ENCODE results near the gene TLR6.

Gene TLR6

GRCh38 chr4:38884254-38884653, 27.6 kb upstream of the TLR6 start:
- Histone ChIP-seq H3K4me1 (ENCODE audit: control insufficient read depth in 2 of 2, insufficient read depth in 1 of 2, low read depth in 1 of 2, low read length in 2 of 2) (no peaks in the 10 kb centered on the region), H3K79me1 (ENCODE audit: low read depth, low read length) (no peaks in the 10 kb centered on the region), H3K36me3 (replicated peaks in 1 of 2; ENCODE audit: control insufficient read depth in 2 of 2, insufficient read depth in 2 of 2, low read length in 2 of 2) (no peaks in the 10 kb centered on the region), H2BK12ac (ENCODE audit: low read length) (no peak overlapping the region), H3K9ac (ENCODE audit: low read depth, low read length, poor library complexity) (no peak overlapping the region), H4K8ac (ENCODE audit: low read depth, low read length) (no peak overlapping the region), H3K9me3 (replicated peaks in 1 of 2; ENCODE audit: control insufficient read depth in 2 of 2, insufficient read depth in 1 of 2, low read depth in 1 of 2, low read length in 2 of 2) (no peaks in the 10 kb centered on the region), H2BK5ac (ENCODE audit: low read length) (no peak overlapping the region), H3K27me3 (ENCODE audit: control insufficient read depth in 3 of 3, insufficient read depth in 3 of 3, low read depth in 1 of 3, low read length in 3 of 3) (no peaks in the 10 kb centered on the region), H3K18ac (ENCODE audit: low read length) (no peak overlapping the region), H3K27ac (replicated peaks; ENCODE audit: low read length) (no peak overlapping the region), H2AK5ac (ENCODE audit: low read depth, low read length) (no peak overlapping the region), H3K23ac (ENCODE audit: low read depth, low read length, poor library complexity) (no peak overlapping the region), H4K91ac (ENCODE audit: low read depth, low read length, poor library complexity) (no peak overlapping the region), H2BK120ac (ENCODE audit: low read depth, low read length) (no peak overlapping the region), H2AFZ (ENCODE audit: low read length) (no peak overlapping the region), H2BK15ac (ENCODE audit: low read length) (no peak overlapping the region), H3K4me3 (ENCODE audit: low read length in 2 of 2) (no peak overlapping the region), H3K14ac (ENCODE audit: low read length) (no peak overlapping the region), H3K4ac (ENCODE audit: low read length) (no peak overlapping the region), H3K4me2 (ENCODE audit: insufficient read depth, low read length, poor library complexity, severe bottlenecking) (no peak overlapping the region)
- DNase-seq (ENCODE audit: low spot score): no peak
- WGBS, 2 donors (ENCODE audit: extremely low coverage in 2 of 2, insufficient read length in 2 of 2, insufficient replicate concordance in 1 of 2): no CpG with 5 or more reads among the region's 4 CpGs

GRCh38 chr4:38876636-38877035, 20.0 kb upstream of the TLR6 start:
- Histone ChIP-seq H3K4me3 (ENCODE audit: low read length in 2 of 2) (no peak overlapping the region), H3K18ac (ENCODE audit: low read length) (no peak overlapping the region), H3K4me1 (ENCODE audit: control insufficient read depth in 2 of 2, insufficient read depth in 1 of 2, low read depth in 1 of 2, low read length in 2 of 2) (no peaks in the 10 kb centered on the region), H3K4me2 (ENCODE audit: insufficient read depth, low read length, poor library complexity, severe bottlenecking) (no peak overlapping the region), H3K14ac (ENCODE audit: low read length) (no peak overlapping the region), H4K91ac (ENCODE audit: low read depth, low read length, poor library complexity) (no peak overlapping the region), H2AFZ (ENCODE audit: low read length) (no peak overlapping the region), H3K27me3 (ENCODE audit: control insufficient read depth in 3 of 3, insufficient read depth in 3 of 3, low read depth in 1 of 3, low read length in 3 of 3) (no peaks in the 10 kb centered on the region), H3K36me3 (replicated peaks in 1 of 2; ENCODE audit: control insufficient read depth in 2 of 2, insufficient read depth in 2 of 2, low read length in 2 of 2) (no peaks in the 10 kb centered on the region), H2BK15ac (ENCODE audit: low read length) (no peak overlapping the region), H2BK12ac (ENCODE audit: low read length) (no peak overlapping the region), H3K23ac (ENCODE audit: low read depth, low read length, poor library complexity) (no peak overlapping the region), H3K9ac (ENCODE audit: low read depth, low read length, poor library complexity) (no peak overlapping the region), H4K8ac (ENCODE audit: low read depth, low read length) (no peak overlapping the region), H3K79me1 (ENCODE audit: low read depth, low read length) (no peaks in the 10 kb centered on the region), H3K27ac (replicated peaks; ENCODE audit: low read length) (no peak overlapping the region), H2BK120ac (ENCODE audit: low read depth, low read length) (no peak overlapping the region), H3K9me3 (replicated peaks in 1 of 2; ENCODE audit: control insufficient read depth in 2 of 2, insufficient read depth in 1 of 2, low read depth in 1 of 2, low read length in 2 of 2) (peaks cover 2 to 3% of the 10 kb centered on the region in 2 donors), H2BK5ac (ENCODE audit: low read length) (no peak overlapping the region), H2AK5ac (ENCODE audit: low read depth, low read length) (no peak overlapping the region), H3K4ac (ENCODE audit: low read length) (no peak overlapping the region)
- no peak for DNase-seq (ENCODE audit: low spot score)
- WGBS, 2 donors (ENCODE audit: extremely low coverage in 2 of 2, insufficient read length in 2 of 2, insufficient replicate concordance in 1 of 2): no CpG with 5 or more reads among the region's 2 CpGs

DNA sequence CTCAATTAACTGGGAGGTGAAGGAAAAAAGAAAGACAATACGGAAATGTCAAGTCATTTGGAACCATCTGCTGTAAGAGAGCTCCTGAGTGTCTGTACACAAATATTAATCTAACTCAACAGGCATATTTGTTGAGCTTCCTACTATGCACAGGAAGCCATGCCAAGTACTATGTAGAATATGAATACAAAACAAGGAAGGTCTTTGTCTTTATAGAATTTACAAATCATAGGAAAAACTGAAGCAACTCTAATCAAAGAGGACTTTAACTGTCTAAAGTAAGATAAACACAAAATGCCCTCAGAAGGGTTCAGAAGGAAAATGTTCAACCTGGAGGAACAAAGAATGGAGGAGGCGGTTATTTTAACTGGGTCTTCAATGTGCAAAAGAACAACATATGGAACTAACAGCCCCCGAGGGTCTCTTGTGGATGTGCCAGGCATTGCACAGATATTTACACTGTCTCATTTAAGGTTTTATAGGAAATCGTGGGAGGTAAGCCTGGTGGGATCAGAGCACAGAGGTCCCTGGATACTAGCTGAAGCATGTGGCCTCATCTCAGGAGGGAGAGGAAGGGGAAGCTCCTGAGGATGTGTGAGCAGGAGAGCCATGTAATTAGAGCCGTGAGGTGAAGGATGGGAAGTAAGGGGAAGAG, 16.8 kb upstream of the TLR6 start:
- Histone ChIP-seq H3K4ac (ENCODE audit: low read length) (no peak overlapping the region), H3K18ac (ENCODE audit: low read length) (no peak overlapping the region), H4K8ac (ENCODE audit: low read depth, low read length) (no peak overlapping the region), H2BK15ac (ENCODE audit: low read length) (no peak overlapping the region), H2AFZ (ENCODE audit: low read length) (no peak overlapping the region), H3K14ac (ENCODE audit: low read length) (no peak overlapping the region), H2BK120ac (ENCODE audit: low read depth, low read length) (no peak overlapping the region), H3K79me1 (ENCODE audit: low read depth, low read length) (no peaks in the 10 kb centered on the region), H3K27ac (replicated peaks; ENCODE audit: low read length) (no peak overlapping the region), H3K4me1 (ENCODE audit: control insufficient read depth in 2 of 2, insufficient read depth in 1 of 2, low read depth in 1 of 2, low read length in 2 of 2) (peaks cover 0 to 3% of the 10 kb centered on the region in 2 donors), H3K9me3 (replicated peaks in 1 of 2; ENCODE audit: control insufficient read depth in 2 of 2, insufficient read depth in 1 of 2, low read depth in 1 of 2, low read length in 2 of 2) (peaks cover 2 to 3% of the 10 kb centered on the region in 2 donors), H3K9ac (ENCODE audit: low read depth, low read length, poor library complexity) (no peak overlapping the region), H3K23ac (ENCODE audit: low read depth, low read length, poor library complexity) (no peak overlapping the region), H3K27me3 (ENCODE audit: control insufficient read depth in 3 of 3, insufficient read depth in 3 of 3, low read depth in 1 of 3, low read length in 3 of 3) (peaks cover 0 to 10% (median 3%) of the 10 kb centered on the region in 3 experiments), H2BK12ac (ENCODE audit: low read length) (no peak overlapping the region), H3K4me3 (ENCODE audit: low read length in 2 of 2) (no peak overlapping the region), H3K4me2 (ENCODE audit: insufficient read depth, low read length, poor library complexity, severe bottlenecking) (no peak overlapping the region), H3K36me3 (replicated peaks in 1 of 2; ENCODE audit: control insufficient read depth in 2 of 2, insufficient read depth in 2 of 2, low read length in 2 of 2) (peaks cover 0 to 3% of the 10 kb centered on the region in 2 donors), H4K91ac (ENCODE audit: low read depth, low read length, poor library complexity) (no peak overlapping the region), H2BK5ac (ENCODE audit: low read length) (no peak overlapping the region), H2AK5ac (ENCODE audit: low read depth, low read length) (no peak overlapping the region)
- no peak for DNase-seq (ENCODE audit: low spot score)
- WGBS, 2 donors (ENCODE audit: extremely low coverage in 2 of 2, insufficient read length in 2 of 2, insufficient replicate concordance in 1 of 2): no CpG with 5 or more reads among the region's 5 CpGs

DNA sequence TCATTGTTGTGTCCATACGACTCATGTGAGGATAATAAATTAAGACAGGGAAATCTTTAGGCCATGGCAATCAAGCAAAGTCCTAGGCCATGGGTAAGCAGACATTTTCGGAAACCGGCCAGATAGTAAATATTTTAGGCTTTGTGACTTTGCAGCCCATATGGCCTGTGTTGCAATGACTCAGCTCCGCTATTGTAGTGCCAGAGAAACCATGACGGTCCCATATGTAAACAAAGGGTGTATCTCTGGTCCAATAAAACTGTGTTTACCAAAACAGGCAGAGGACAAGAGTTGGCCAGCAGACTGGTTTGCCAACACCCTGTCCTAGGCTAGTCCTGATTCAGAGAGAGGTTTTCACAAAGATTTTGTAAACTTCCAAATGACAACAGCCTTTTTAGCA, 16.0 kb upstream of the TLR6 start:
- Histone ChIP-seq H3K4me1 (ENCODE audit: control insufficient read depth in 2 of 2, insufficient read depth in 1 of 2, low read depth in 1 of 2, low read length in 2 of 2) (peaks cover 5 to 6% of the 10 kb centered on the region in 2 donors), H3K4me3 (ENCODE audit: low read length in 2 of 2) (no peak overlapping the region)

More for the DNA sequence above, 16.0 kb upstream of the TLR6 start:
- no peak overlapping the region for H3K4ac ChIP-seq (ENCODE audit: low read length)
- peaks cover 2 to 17% (median 10%) of the 10 kb centered on the region in 3 experiments for H3K27me3 ChIP-seq (ENCODE audit: control insufficient read depth in 3 of 3, insufficient read depth in 3 of 3, low read depth in 1 of 3, low read length in 3 of 3)
- H4K91ac ChIP-seq (ENCODE audit: low read depth, low read length, poor library complexity): no peak overlapping the region
- no peak for DNase-seq (ENCODE audit: low spot score)
- H4K8ac ChIP-seq (ENCODE audit: low read depth, low read length): no peak overlapping the region
- no peak overlapping the region for H3K23ac ChIP-seq (ENCODE audit: low read depth, low read length, poor library complexity)
- peaks cover 0 to 3% of the 10 kb centered on the region in 2 donors for H3K36me3 ChIP-seq (replicated peaks in 1 of 2; ENCODE audit: control insufficient read depth in 2 of 2, insufficient read depth in 2 of 2, low read length in 2 of 2)
- no peak overlapping the region for H2BK12ac ChIP-seq (ENCODE audit: low read length)
- WGBS, 2 donors (ENCODE audit: extremely low coverage in 2 of 2, insufficient read length in 2 of 2, insufficient replicate concordance in 1 of 2): no CpG with 5 or more reads among the region's 5 CpGs
- H2BK120ac ChIP-seq (ENCODE audit: low read depth, low read length): no peak overlapping the region
- H3K18ac ChIP-seq (ENCODE audit: low read length): no peak overlapping the region
- no peak overlapping the region for H3K4me2 ChIP-seq (ENCODE audit: insufficient read depth, low read length, poor library complexity, severe bottlenecking)
- no peak overlapping the region for H3K9ac ChIP-seq (ENCODE audit: low read depth, low read length, poor library complexity)
- no peaks in the 10 kb centered on the region for H3K79me1 ChIP-seq (ENCODE audit: low read depth, low read length)
- no peak overlapping the region for H3K14ac ChIP-seq (ENCODE audit: low read length)
- H2AK5ac ChIP-seq (ENCODE audit: low read depth, low read length): no peak overlapping the region
- peaks cover 2 to 3% of the 10 kb centered on the region in 2 donors for H3K9me3 ChIP-seq (replicated peaks in 1 of 2; ENCODE audit: control insufficient read depth in 2 of 2, insufficient read depth in 1 of 2, low read depth in 1 of 2, low read length in 2 of 2)
- no peak overlapping the region for H2BK15ac ChIP-seq (ENCODE audit: low read length)
- no peak overlapping the region for H2BK5ac ChIP-seq (ENCODE audit: low read length)
- no peak overlapping the region for H2AFZ ChIP-seq (ENCODE audit: low read length)
- H3K27ac ChIP-seq (replicated peaks; ENCODE audit: low read length): no peak overlapping the region
